Activated CD4-positive, alpha-beta memory T cell treated with anti-CD3 and anti-CD28 coated beads for 36 hours (primary cell): Measurements from ENCODE around the gene SLC25A25. TPM values are rescaled to one million over a fixed set of nuclear protein-coding genes. Genes with fewer than 3 reads are reported as not detected.
"Not testable (repeated sequence)": the region's sequence is repeated elsewhere in the genome, so short reads cannot be mapped to it uniquely, and the experiment has no call there.

Source experiments
- CTCF ChIA-PET: fragments of 350-600 bp; sonication (Branson Sonifier 250); formaldehyde crosslinking; loops from one replicate; lab custom pipeline; 2021; ENCODE audit warnings: antibody characterized with exemption, inconsistent platforms; lab: Charles Lee
- POLR2A ChIA-PET: fragments of 350-600 bp; sonication (Branson Sonifier 250); formaldehyde crosslinking; loops from one replicate; lab custom pipeline; 2021; ENCODE audit warnings: antibody characterized with exemption; lab: Charles Lee
- DNase-seq: peaks from one replicate; pipeline ENCODE4 v3.0.0-alpha.2; 2020
- H3K27ac Mint-ChIP-seq: one replicate; pipeline ENCODE4 v1.8.0; 2021; ENCODE audit warnings: mixed read lengths
- H3K27me3 Mint-ChIP-seq: one replicate; pipeline ENCODE4 v1.8.0; 2021; ENCODE audit warnings: mixed read lengths
- H3K36me3 Mint-ChIP-seq: one replicate; pipeline ENCODE4 v1.8.0; 2021; ENCODE audit warnings: mixed read lengths
- H3K4me1 Mint-ChIP-seq: one replicate; pipeline ENCODE4 v1.8.0; 2021; ENCODE audit warnings: low read depth, mixed read lengths
- H3K4me3 Mint-ChIP-seq: one replicate; pipeline ENCODE4 v1.8.0; 2021; ENCODE audit warnings: mild to moderate bottlenecking, mixed read lengths
- H3K9me3 Mint-ChIP-seq: one replicate; pipeline ENCODE4 v1.8.0; 2021; ENCODE audit warnings: mixed read lengths
- intact Hi-C: fragments of 100-400 bp; cut with micrococcal nuclease; formaldehyde crosslinking; loops from one replicate; pipeline ENCODE4 v1.15.1; 2023
- total RNA-seq, 2 experiments: library from RNA; stranded (reverse); gene quantifications; one replicate each; pipeline ENCODE4 v1.2.3, GENCODE V29; 2021

The SLC25A25 gene
- total RNA-seq, 2 experiments from 2014 or later = 17.1 to 17.3 TPM

DNA sequence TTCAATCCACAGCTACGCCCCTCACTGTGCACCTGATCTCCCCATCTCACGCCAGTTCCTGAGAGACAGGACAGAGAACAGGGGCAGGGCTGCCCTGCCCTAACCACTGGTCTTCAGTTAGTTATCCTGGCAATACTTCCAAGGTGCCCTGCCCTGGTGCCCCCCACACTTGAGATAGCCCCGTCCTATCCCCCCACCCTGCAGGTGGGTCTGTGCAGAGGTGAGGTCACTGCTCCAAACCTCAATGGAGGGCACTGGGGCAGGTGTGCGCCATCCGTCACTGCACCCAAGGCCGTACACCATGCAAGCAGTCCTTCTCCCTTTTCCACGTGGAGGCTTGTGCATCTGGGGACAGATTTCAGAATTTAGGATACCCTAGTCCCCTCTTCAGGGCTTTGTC lies 62.6 kb downstream of the SLC25A25 start:
- H3K9me3 Mint-ChIP-seq, H3K27ac Mint-ChIP-seq, H3K27me3 Mint-ChIP-seq, DNase-seq, CTCF ChIA-PET, intact Hi-C loops, POLR2A ChIA-PET, H3K4me3 Mint-ChIP-seq, H3K36me3 Mint-ChIP-seq: not testable (repeated sequence)
- H3K4me1 Mint-ChIP-seq = peaks cover 18% of the 10 kb centered on the region

- DNase-seq, H3K27me3 Mint-ChIP-seq, H3K4me3 Mint-ChIP-seq, H3K9me3 Mint-ChIP-seq, H3K27ac Mint-ChIP-seq, H3K36me3 Mint-ChIP-seq, CTCF ChIA-PET, intact Hi-C loops, POLR2A ChIA-PET: not testable (repeated sequence)
- H3K4me1 Mint-ChIP-seq = peaks cover 11% of the 10 kb centered on the region
Measured at GRCh38 chr9:128131346-128131745, 63.3 kb downstream of the SLC25A25 start.

- intact Hi-C loops, H3K9me3 Mint-ChIP-seq, H3K27ac Mint-ChIP-seq, POLR2A ChIA-PET, H3K36me3 Mint-ChIP-seq, H3K27me3 Mint-ChIP-seq, H3K4me3 Mint-ChIP-seq, DNase-seq, H3K4me1 Mint-ChIP-seq, CTCF ChIA-PET: not testable (repeated sequence)
Measured at GRCh38 chr9:128132139-128132538, 64.1 kb downstream of the SLC25A25 start.

GRCh38 chr9:128135561-128135960 lies 67.5 kb downstream of the SLC25A25 start:
- H3K4me3 Mint-ChIP-seq, H3K4me1 Mint-ChIP-seq, intact Hi-C loops, CTCF ChIA-PET, H3K36me3 Mint-ChIP-seq, H3K9me3 Mint-ChIP-seq, H3K27me3 Mint-ChIP-seq, H3K27ac Mint-ChIP-seq, DNase-seq, POLR2A ChIA-PET: not testable (repeated sequence)

- no peaks in the 10 kb centered on the region for H3K36me3 Mint-ChIP-seq
- DNase-seq = no peak
- H3K27me3 Mint-ChIP-seq = no peaks in the 10 kb centered on the region
- H3K9me3 Mint-ChIP-seq = no peaks in the 10 kb centered on the region
- no peak overlapping the region for H3K27ac Mint-ChIP-seq
- intact Hi-C loops = no loop called here
- H3K4me1 Mint-ChIP-seq = peaks cover 5% of the 10 kb centered on the region
- H3K4me3 Mint-ChIP-seq = no peak overlapping the region
- ChIA-PET POLR2A (no interaction called here), CTCF (interaction anchor here (1.3 to 1.4 kb wide), 2 partner anchors 9 to 19 kb away, joined by 3 to 4 read pairs; no protein-coding TSS in a partner anchor)
Measured at GRCh38 chr9:128136816-128137793, 69.1 kb downstream of the SLC25A25 start.

DNA sequence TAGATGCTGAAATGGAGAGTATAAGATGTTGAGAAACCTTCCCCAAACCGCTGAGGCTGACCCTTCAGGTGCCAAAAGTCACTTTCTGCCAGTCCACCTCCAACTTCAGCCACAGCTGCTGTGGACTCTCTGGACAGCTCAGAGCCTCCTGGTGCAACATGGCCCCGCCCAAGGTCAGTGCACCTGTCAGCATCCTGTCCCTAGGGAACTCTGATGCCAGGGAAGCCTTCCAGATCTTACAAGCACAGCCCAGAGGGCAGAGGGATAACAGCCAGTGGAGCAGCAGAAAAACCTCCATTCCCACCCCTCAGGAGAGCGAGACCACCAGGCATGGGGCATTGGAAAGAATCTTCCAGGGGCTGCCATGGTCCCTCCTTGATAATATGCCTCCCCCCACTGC lies 70.0 kb downstream of the SLC25A25 start:
- Mint-ChIP-seq H3K36me3 (no peaks in the 10 kb centered on the region), H3K27me3 (no peaks in the 10 kb centered on the region), H3K4me1 (peaks cover 12% of the 10 kb centered on the region), H3K9me3 (no peaks in the 10 kb centered on the region), H3K4me3 (no peak overlapping the region), H3K27ac (no peak overlapping the region)
- CTCF ChIA-PET = interaction anchor here (1.3 kb wide), 1 partner anchor 20 kb away, joined by 4 read pairs; no protein-coding TSS in a partner anchor
- POLR2A ChIA-PET = no interaction called here
- intact Hi-C loops = no loop called here
- no peak for DNase-seq

- intact Hi-C loops = no loop called here
- Mint-ChIP-seq H3K27me3 (no peaks in the 10 kb centered on the region), H3K27ac (no peak overlapping the region), H3K4me1 (peaks cover 15% of the 10 kb centered on the region), H3K36me3 (no peaks in the 10 kb centered on the region), H3K4me3 (no peak overlapping the region), H3K9me3 (no peaks in the 10 kb centered on the region)
- POLR2A ChIA-PET = no interaction called here
- no peak for DNase-seq
- CTCF ChIA-PET = no interaction called here
Measured at GRCh38 chr9:128139621-128140020, 71.6 kb downstream of the SLC25A25 start.

DNA sequence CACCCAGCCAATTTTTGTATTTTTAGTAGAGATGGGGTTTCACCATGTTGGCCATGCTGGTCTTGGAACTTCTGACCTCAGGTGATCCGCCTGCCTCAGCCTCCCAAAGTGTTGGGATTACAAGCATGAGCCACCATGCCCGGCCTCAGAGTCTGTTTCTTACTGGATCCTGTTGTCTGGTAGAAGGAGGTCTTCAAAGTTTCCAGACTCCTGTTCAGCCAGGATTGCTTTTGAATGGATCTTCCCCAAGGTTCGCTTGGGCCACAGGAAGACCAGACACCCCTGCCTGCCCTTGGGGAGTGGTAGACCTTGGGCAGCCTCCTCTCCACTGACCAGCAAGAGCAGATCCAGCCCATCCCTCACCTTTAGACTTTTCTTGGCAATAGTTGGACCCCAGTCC lies 73.6 kb downstream of the SLC25A25 start:
- ChIA-PET POLR2A (no interaction called here), CTCF (no interaction called here)
- H3K27ac Mint-ChIP-seq = no peak overlapping the region
- no peak for DNase-seq
- peaks cover 15% of the 10 kb centered on the region for H3K4me1 Mint-ChIP-seq
- no peaks in the 10 kb centered on the region for H3K9me3 Mint-ChIP-seq
- H3K27me3 Mint-ChIP-seq = no peaks in the 10 kb centered on the region
- H3K36me3 Mint-ChIP-seq = no peaks in the 10 kb centered on the region
- H3K4me3 Mint-ChIP-seq = no peak overlapping the region
- intact Hi-C loops = no loop called here

DNA sequence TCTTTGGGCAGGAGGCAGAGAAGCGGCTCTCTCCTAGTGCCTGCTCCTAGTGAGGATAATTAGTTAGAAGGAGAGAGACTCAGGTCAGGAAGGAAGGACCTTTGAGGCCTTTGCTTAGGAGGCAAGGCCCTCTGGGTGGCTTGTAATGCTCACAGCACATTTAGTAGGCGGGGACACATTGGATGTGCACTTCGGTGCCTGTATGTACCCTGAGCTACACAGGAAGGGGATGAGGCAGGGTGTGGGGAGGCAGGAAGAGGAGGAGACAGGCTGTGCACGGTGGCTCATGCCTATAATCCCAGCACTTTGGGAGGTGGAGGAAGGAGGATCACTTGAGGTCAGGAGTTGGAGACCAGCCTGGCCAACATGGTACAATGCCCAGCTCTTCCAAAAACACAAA lies 74.0 kb downstream of the SLC25A25 start:
- H3K27ac Mint-ChIP-seq = no peak overlapping the region
- no peaks in the 10 kb centered on the region for H3K36me3 Mint-ChIP-seq
- intact Hi-C loops = no loop called here
- POLR2A ChIA-PET = no interaction called here
- DNase-seq = no peak
- CTCF ChIA-PET = interaction anchor here (0.9 kb wide), 1 partner anchor 25 kb away, joined by 3 read pairs; no protein-coding TSS in a partner anchor
- H3K4me3 Mint-ChIP-seq = no peak overlapping the region
- H3K4me1 Mint-ChIP-seq = peaks cover 15% of the 10 kb centered on the region
- no peaks in the 10 kb centered on the region for H3K27me3 Mint-ChIP-seq
- H3K9me3 Mint-ChIP-seq = no peaks in the 10 kb centered on the region

DNA sequence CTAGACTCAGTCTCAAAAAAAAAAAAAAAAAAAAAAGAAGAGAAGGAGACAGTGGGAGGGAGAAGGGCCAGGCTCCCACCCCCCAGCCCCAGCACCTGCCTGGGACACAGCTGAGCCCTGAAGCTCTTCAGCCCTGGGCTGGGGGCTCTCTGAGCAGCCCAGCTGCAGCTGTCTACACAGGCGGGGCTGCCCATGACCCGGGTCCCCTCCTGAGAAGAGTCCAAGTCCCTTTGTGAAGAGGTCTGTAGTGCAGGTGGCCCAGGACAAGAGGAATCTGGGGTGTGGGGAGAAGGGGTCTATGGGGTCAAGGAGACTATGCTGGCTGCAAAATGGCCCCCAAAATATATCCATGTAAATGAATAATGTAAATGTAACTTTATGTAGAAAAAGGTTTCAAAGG lies 74.6 kb downstream of the SLC25A25 start:
- intact Hi-C loops = no loop called here
- ChIA-PET POLR2A (no interaction called here), CTCF (interaction anchor here (0.9 to 1.0 kb wide), 2 partner anchors 25 to 75 kb away, joined by 3 read pairs; partner anchors contain the start of gene NAIF1)
- H3K27me3 Mint-ChIP-seq = no peaks in the 10 kb centered on the region
- H3K9me3 Mint-ChIP-seq = no peaks in the 10 kb centered on the region
- H3K4me3 Mint-ChIP-seq = no peak overlapping the region
- H3K4me1 Mint-ChIP-seq = peaks cover 15% of the 10 kb centered on the region
- H3K36me3 Mint-ChIP-seq = no peaks in the 10 kb centered on the region
- no peak overlapping the region for H3K27ac Mint-ChIP-seq
- DNase-seq = no peak

- ChIA-PET POLR2A (no interaction called here), CTCF (interaction anchor here (1.0 kb wide), 1 partner anchor 76 kb away, joined by 3 read pairs; the partner anchor contains the start of gene NAIF1)
- Mint-ChIP-seq H3K27me3 (no peaks in the 10 kb centered on the region), H3K4me3 (no peak overlapping the region), H3K27ac (no peak overlapping the region), H3K4me1 (peaks cover 15% of the 10 kb centered on the region), H3K36me3 (no peaks in the 10 kb centered on the region), H3K9me3 (no peaks in the 10 kb centered on the region)
- intact Hi-C loops = no loop called here
- DNase-seq = no peak
Measured at GRCh38 chr9:128143525-128144238, 75.7 kb downstream of the SLC25A25 start.
